HG03354 (cell line): ENCODE measurements around the gene SOX6.

Experiments
- ATAC-seq: cut with Tn5 transposase; IDR thresholded peaks from one replicate; pipeline ENCODE4 v1.9.1; 2021; ENCODE audit warnings: mild to moderate bottlenecking; ENCODE audit not compliant: unreplicated experiment, poor library complexity, severe bottlenecking

Gene SOX6

DNA sequence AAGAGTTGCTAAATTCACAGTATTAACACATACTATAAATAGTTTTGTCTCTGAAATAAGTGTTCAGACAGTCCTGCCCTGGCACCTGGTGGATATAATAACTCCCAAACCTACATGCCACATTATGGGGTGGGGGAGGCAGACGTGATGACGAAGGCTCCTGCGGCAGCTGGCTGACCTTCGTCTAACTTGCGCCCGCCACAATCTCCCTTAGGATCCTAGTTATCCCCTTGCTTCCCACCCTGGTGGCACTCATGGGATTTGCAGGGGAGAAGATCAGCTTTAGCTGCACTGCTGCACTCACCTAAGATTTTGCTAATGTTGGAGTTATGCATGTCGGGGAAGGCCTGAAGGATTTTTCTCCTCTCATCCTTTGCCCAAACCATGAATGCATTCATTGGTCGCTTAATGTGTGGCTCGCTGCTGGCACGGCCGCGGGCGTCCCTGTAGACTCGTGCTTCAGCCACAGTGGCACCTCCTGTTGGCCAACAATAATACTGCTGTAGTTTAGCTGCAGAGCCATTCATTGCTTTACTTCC, 367.6 kb downstream of the SOX6 start:
- ATAC-seq: no peak

GRCh38 chr11:15988016-15988550, 368.3 kb downstream of the SOX6 start:
- ATAC-seq: no peak

DNA sequence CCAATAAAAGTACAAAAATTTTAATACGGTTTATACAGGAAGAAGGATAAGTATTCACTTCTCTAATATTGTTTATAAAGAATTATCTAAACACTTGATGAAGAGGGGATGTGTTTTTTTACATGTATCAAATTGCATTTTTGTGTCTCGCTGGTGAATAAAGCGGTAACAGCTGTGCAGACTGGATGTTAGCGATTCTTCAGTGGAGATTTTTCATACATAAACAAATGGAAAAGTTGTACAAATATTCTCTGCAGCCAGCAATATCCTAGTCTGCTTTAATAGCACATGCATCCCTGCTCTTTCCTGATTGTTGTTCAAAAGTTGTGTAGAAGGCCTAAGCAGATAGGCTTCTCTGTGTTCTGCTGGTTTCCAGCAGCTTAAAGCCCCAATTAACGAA, 369.3 kb downstream of the SOX6 start:
- ATAC-seq: no peak

GRCh38 chr11:15985860-15986139, 370.5 kb downstream of the SOX6 start:
- ATAC-seq: no peak

DNA sequence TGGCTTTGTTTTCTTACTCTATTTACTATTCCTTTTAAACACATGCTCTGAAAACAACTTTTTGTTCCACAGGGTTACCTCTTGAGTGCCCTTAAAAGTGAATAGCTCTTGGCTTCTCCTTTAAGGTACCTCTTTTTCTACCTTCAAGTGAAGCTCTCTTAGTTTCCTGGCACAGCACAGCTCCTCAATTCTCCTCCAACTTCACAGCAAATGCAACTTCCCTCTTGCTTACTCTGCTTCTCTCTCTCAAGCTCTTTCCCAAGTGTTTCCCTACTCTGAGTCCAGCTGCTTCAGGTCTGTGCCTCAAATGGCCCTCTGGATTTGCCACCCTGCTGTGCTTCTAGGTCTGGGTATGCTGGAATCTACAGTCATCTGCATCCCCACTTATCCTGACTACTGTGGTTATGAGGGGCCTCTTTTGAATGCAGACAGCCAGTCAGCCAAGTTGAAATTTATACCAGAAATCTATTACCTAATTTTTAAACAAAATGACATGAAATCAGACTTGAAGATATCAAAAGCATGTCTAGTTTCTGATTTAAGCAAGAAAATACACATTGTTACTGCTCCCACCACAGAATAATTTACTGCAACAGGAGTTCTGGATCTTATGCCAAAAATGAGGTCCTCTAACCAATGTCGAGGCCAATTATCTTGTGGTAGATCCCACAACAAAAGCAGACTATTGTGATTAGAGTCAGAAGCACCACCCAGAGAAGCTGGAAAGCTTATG, 371.1 kb downstream of the SOX6 start:
- ATAC-seq: no peak

GRCh38 chr11:15981292-15981691, 375.1 kb downstream of the SOX6 start:
- ATAC-seq: no peak

DNA sequence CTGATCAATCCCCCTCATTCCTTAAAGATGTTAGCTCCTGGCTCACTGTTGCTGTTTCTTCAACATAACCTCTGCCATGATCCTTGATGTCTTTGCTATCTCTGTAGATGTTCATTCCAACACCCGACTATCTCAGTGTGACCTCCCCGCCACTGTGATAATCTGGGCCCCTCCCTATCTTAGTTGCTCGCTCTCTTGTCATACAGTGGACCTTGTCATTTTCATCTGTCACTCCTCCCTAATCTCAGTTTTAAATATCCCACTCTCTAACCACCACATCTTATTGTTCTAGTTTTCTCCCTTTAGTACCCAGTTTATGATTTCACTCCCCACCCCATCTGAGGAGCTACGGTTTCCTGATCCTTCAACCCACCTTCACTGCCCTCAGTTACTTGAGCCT, 379.2 kb downstream of the SOX6 start:
- no peak for ATAC-seq

DNA sequence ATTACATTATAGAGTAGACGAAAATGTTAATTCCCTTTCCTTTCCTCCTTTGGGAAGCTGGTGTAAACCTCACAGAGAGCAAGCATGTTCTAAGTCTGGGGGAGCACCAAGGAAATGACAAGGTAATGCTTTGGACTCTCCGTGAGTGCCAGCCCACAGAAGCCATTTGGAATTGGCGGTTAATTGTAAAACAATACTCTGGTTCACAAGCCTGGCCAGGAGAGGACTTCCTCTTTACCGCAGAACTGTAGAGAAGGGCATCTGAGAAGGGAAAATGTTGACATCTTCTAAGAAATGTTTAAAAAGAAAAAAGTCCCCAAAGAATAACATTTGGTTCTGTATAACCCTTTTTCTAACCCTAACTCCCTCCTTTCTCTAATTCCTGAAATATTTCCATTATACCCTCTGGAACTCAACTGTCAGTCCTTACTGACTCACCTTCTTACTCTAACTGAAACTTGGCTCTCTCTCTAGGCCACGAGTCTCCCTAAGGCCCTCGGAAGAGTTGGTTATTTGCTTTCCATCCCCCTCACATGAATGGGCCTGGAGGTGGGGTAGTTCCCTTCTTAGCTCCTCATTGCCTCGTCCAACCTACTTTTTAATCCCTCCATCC, 379.8 kb downstream of the SOX6 start:
- ATAC-seq: no peak

- ATAC-seq: no peak
These were observed 380.6 kb downstream of the SOX6 start for GRCh38 chr11:15975742-15976141.

GRCh38 chr11:15972838-15973237, 383.5 kb downstream of the SOX6 start:
- ATAC-seq: no peak

- ATAC-seq: no peak
These were observed 385.2 kb downstream of the SOX6 start for GRCh38 chr11:15971215-15971546.

- no peak for ATAC-seq
These were observed 385.7 kb downstream of the SOX6 start for GRCh38 chr11:15970506-15971214.

- peak; percentile 32 for ATAC-seq
These were observed 386.5 kb downstream of the SOX6 start for GRCh38 chr11:15969701-15970329.

- ATAC-seq: peak; percentile 75
These were observed 387.1 kb downstream of the SOX6 start for GRCh38 chr11:15969281-15969680.

DNA sequence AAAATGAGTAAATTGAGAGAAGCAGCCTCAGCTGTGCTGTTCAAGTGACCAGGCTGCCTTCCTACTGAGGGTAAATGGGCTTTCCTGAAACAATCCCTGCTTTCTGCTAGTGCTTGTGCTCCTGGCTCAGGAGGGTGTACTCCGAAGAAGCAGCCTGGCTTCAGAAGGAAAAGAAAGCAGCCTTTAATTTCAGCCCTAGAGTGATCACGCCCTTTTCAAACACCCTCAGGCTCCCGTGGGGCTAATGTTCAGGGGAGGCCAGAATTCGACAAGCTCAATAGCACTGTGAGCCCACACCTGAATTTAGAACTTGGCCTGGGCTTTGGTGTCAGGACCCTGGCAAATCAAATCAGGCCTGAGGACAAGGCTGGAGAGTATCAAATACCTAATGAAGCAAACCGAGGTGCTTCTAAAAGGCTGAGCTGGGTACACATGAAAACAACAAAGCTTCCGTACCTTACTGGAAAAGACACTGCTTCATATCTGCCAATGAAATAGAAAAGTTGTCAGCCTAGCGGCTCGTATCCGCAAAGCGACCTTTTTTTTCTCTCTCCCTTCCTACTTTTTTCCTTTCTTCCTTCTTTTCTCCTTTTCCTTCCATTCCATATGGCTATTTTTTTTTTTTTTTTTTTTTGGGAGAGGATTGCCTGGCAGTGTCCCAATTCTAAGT, 387.8 kb downstream of the SOX6 start:
- ATAC-seq: no peak

GRCh38 chr11:15967966-15968365, 388.4 kb downstream of the SOX6 start:
- no peak for ATAC-seq

GRCh38 chr11:15967166-15967565, 389.2 kb downstream of the SOX6 start:
- ATAC-seq: no peak

GRCh38 chr11:15965562-15966250, 390.6 kb downstream of the SOX6 start:
- no peak for ATAC-seq

- ATAC-seq: no peak
These were observed 393.1 kb downstream of the SOX6 start for GRCh38 chr11:15963266-15963665.
